Gastroesophageal sphincter (tissue), 3 donors: ENCODE results near the gene OR2AJ1.

Source experiments
- CTCF ChIP-seq, 4 experiments: fragments of 200-600 bp in 2 of 4; fragments of 450-650 bp in 2 of 4; sonication (generic) in 1 of 4; IDR thresholded peaks; one replicate each; pipeline ENCODE4 v1.5.1; 2017 to 2019; ENCODE audit warnings: antibody characterized with exemption in 4 of 4, mild to moderate bottlenecking in 2 of 4, moderate library complexity in 2 of 4
- POLR2A ChIP-seq, 2 donors: fragments of 450-650 bp; IDR thresholded peaks; one replicate each; pipeline ENCODE4 v1.6.1; 2017; ENCODE audit warnings: antibody characterized with exemption in 2 of 2, mild to moderate bottlenecking in 2 of 2, moderate library complexity in 1 of 2
- POLR2AphosphoS5 ChIP-seq: sonication (generic); formaldehyde crosslinking; IDR thresholded peaks from one replicate; pipeline ENCODE4 v1.6.1; 2017; ENCODE audit warnings: antibody characterized with exemption

DNA sequence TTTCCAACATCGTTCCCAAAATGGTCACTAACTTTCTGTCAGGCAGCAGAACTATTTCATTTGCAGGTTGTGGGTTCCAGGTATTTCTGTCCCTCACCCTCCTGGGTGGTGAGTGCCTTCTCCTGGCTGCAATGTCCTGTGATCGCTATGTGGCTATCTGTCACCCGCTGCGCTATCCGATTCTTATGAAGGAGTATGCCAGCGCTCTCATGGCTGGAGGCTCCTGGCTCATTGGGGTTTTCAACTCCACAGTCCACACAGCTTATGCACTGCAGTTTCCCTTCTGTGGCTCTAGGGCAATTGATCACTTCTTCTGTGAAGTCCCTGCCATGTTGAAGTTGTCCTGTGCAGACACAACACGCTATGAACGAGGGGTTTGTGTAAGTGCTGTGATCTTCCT is 9.3 kb downstream of the OR2AJ1 start:
- TF ChIP-seq CTCF (IDR thresholded peaks at IDR 0.05) (no peak), POLR2AphosphoS5 (no peak), POLR2A (IDR thresholded peaks at IDR 0.05) (no peak)
